Activated CD8-positive, alpha-beta T cell treated with anti-CD3 and anti-CD28 coated beads for 36 hours (primary cell): Measurements from ENCODE around the gene RABIF. TPM values are rescaled to one million over a fixed set of nuclear protein-coding genes. Genes with fewer than 3 reads are reported as not detected.
"Not testable (repeated sequence)": the region's sequence is repeated elsewhere in the genome, so short reads cannot be mapped to it uniquely, and the experiment has no call there.

Experiments
- ATAC-seq: fragments of 200-7000 bp; cut with Tn5 transposase; one replicate; pipeline ENCODE4 v1.10.0; 2021; ENCODE audit warnings: mild to moderate bottlenecking, moderate library complexity
- CTCF ChIA-PET: fragments of 350-600 bp; sonication (Branson Sonifier 250); formaldehyde crosslinking; loops from one replicate; lab custom pipeline; 2021; ENCODE audit warnings: antibody characterized with exemption; lab: Charles Lee
- POLR2A ChIA-PET: fragments of 350-600 bp; sonication (Branson Sonifier 250); formaldehyde crosslinking; loops from one replicate; lab custom pipeline; 2021; ENCODE audit warnings: antibody characterized with exemption; lab: Charles Lee
- DNase-seq: peaks from one replicate; pipeline ENCODE4 v3.0.0-alpha.2; 2020
- H3K27ac Mint-ChIP-seq: one replicate; pipeline ENCODE4 v1.8.0; 2021; ENCODE audit warnings: mild to moderate bottlenecking, mixed read lengths
- H3K27me3 Mint-ChIP-seq: one replicate; pipeline ENCODE4 v1.8.0; 2021; ENCODE audit warnings: mixed read lengths
- H3K36me3 Mint-ChIP-seq: one replicate; pipeline ENCODE4 v1.8.0; 2021; ENCODE audit warnings: low read depth, mixed read lengths
- H3K4me1 Mint-ChIP-seq: one replicate; pipeline ENCODE4 v1.8.0; 2021; ENCODE audit warnings: low read depth, mixed read lengths
- H3K4me3 Mint-ChIP-seq: one replicate; pipeline ENCODE4 v1.8.0; 2021; ENCODE audit warnings: mild to moderate bottlenecking, moderate library complexity, mixed read lengths
- H3K9me3 Mint-ChIP-seq: one replicate; pipeline ENCODE4 v1.8.0; 2021; ENCODE audit warnings: mixed read lengths
- intact Hi-C: fragments of 100-400 bp; cut with micrococcal nuclease; formaldehyde crosslinking; loops from one replicate; pipeline ENCODE4 v1.10.0; 2022
- total RNA-seq, 2 experiments: library from RNA; stranded (reverse); gene quantifications; one replicate each; pipeline ENCODE4 v1.2.3, GENCODE V29; 2021
- TF ChIP-seq, protein P1 (sequence below): fragments of 200-600 bp; IDR thresholded peaks from one replicate; pipeline ENCODE4 v1.8.0; 2022; ENCODE audit warnings: antibody characterized with exemption, mild to moderate bottlenecking

RABIF gene
- total RNA-seq, 2 experiments from 2014 or later = 7.0 to 7.1 TPM

DNA sequence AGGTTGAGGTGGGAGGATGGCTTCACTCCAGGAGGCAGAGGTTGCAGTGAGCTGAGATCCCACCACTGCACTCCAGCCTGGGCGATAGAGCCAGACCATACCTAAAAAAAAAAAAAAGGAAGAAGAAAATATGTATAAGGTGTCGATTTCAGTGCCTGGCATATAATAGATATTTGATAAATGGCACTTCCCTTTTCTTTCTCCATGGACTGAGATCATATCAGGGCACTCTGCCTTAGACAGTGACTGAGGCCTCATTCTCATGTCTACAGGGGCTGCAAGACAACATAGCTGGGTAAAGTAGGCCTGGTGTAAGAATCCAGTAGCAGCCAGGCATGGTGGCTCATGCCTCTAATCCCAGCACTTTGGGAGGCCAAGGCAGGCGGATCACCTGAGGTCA, 57.0 kb downstream of the RABIF start:
- H3K4me3 Mint-ChIP-seq = no peak overlapping the region
- ATAC-seq = no peak
- intact Hi-C loops = no loop called here
- no peaks in the 10 kb centered on the region for H3K27me3 Mint-ChIP-seq
- ChIA-PET CTCF (interaction anchor here (1.9 kb wide), 1 partner anchor 11 kb away, joined by 6 read pairs; no protein-coding TSS in a partner anchor), POLR2A (interaction anchor here (0.7 to 1.0 kb wide), 2 partner anchors 98 to 174 kb away, joined by 3 read pairs; no protein-coding TSS in a partner anchor)
- no peak for DNase-seq
- TF ChIP-seq, protein P1, sequence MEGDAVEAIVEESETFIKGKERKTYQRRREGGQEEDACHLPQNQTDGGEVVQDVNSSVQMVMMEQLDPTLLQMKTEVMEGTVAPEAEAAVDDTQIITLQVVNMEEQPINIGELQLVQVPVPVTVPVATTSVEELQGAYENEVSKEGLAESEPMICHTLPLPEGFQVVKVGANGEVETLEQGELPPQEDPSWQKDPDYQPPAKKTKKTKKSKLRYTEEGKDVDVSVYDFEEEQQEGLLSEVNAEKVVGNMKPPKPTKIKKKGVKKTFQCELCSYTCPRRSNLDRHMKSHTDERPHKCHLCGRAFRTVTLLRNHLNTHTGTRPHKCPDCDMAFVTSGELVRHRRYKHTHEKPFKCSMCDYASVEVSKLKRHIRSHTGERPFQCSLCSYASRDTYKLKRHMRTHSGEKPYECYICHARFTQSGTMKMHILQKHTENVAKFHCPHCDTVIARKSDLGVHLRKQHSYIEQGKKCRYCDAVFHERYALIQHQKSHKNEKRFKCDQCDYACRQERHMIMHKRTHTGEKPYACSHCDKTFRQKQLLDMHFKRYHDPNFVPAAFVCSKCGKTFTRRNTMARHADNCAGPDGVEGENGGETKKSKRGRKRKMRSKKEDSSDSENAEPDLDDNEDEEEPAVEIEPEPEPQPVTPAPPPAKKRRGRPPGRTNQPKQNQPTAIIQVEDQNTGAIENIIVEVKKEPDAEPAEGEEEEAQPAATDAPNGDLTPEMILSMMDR = no peak
- H3K4me1 Mint-ChIP-seq = peaks cover 34% of the 10 kb centered on the region
- H3K36me3 Mint-ChIP-seq = no peaks in the 10 kb centered on the region
- H3K9me3 Mint-ChIP-seq = no peaks in the 10 kb centered on the region
- no peak overlapping the region for H3K27ac Mint-ChIP-seq

DNA sequence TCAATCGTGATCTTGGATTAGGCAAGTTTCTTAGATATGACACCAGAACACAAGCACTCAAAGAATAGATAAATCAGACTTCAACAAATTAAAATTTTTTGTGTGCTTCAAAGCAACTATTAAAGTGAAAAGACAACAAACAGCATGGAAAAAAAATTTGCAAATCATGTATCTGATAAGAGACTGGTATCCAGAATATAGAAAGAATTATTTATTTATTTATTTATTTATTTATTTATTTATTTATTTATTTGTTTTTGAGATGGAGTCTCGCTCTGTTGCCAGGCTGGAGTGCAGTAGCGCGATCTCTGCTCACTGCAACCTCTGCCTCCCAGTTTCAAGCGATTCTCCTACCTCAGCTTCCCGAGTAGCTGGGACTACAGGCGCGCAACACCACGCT, 59.7 kb downstream of the RABIF start:
- CTCF ChIA-PET, H3K27me3 Mint-ChIP-seq, DNase-seq, H3K4me3 Mint-ChIP-seq, H3K9me3 Mint-ChIP-seq, H3K4me1 Mint-ChIP-seq, intact Hi-C loops, POLR2A ChIA-PET, H3K27ac Mint-ChIP-seq, ATAC-seq, H3K36me3 Mint-ChIP-seq: not testable (repeated sequence)

Other genes starting within 250 kb of the RABIF start
- gene SYT2, start 178.7 kb downstream of the RABIF start, total RNA-seq = not detected
- 10 to 100 TPM; 54.8 to 60.3 TPM for gene KDM5B, start 80.7 kb downstream of the RABIF start, total RNA-seq
- gene PCAT6, start 78.2 kb downstream of the RABIF start, total RNA-seq = 1 to 10 TPM in 1 of 2 experiments, under 1 TPM in 1; 0.94 to 2.4 TPM
- gene KLHL12, start 38.1 kb upstream of the RABIF start, total RNA-seq = 10 to 100 TPM; 38.0 to 43.7 TPM
- 10 to 100 TPM; 64.8 to 67.0 TPM for gene ADIPOR1, start 69.2 kb upstream of the RABIF start, total RNA-seq
- gene CYB5R1, start 78.1 kb upstream of the RABIF start, total RNA-seq = 10 to 100 TPM; 13.6 to 14.0 TPM
- gene TMEM183A, start 118.2 kb upstream of the RABIF start, total RNA-seq = 10 to 100 TPM; 76.5 to 82.2 TPM
- 10 to 100 TPM; 78.8 to 79.9 TPM for gene PPFIA4, start 137.3 kb upstream of the RABIF start, total RNA-seq
- gene MYOG, start 196.9 kb upstream of the RABIF start, total RNA-seq = not detected
- not detected for gene ADORA1, start 238.6 kb upstream of the RABIF start, total RNA-seq